ENCODE data around the gene KCTD4. TPM values are rescaled to one million over a fixed set of nuclear protein-coding genes. Genes with fewer than 3 reads are reported as not detected.

KCTD4 gene
- total and polyA plus RNA-seq, 10 of the 15 experiments (the other 5 are each of a cell fraction or from before 2014, with no cell fraction given), result 0.09 TPM; not detected in 9

DNA sequence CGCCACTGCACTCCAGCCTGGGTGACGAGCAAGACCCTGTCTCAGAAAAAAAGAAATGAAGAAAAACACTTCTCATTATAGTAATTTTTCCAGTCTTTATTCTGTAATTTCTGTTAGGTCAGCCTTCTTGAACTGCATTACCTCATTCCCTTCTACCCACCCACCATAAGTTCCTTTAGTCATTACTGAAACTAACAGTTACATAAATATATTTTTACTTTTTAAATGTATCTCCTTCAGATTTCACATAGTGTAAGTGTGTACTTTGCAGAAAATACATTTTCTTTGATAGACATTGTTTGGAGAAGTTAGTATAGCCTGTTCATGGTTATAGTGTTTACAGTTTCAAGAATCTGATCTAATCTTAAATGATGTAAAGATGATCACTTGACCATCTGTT lies 31.7 kb upstream of the KCTD4 start:
- no peak overlapping the region for H3K4me2 ChIP-seq (ENCODE audit: control insufficient read depth, insufficient read depth)
- 96% methylated on average over 2 of the region's 2 CpGs for WGBS (ENCODE audit: insufficient coverage, insufficient replicate concordance, low lambda C conversion rate, missing lambda C conversion rate)
- no peaks in the 10 kb centered on the region for H3K9me3 ChIP-seq (replicated peaks; ENCODE audit: control insufficient read depth, insufficient read depth, low read length)
- ChIA-PET POLR2A (interaction anchor here (0.8 to 1.1 kb wide), 2 partner anchors 9 to 28 kb away, joined by 3 read pairs; no protein-coding TSS in a partner anchor), CTCF (interaction anchor here (0.8 to 2.6 kb wide), 2 partner anchors 14 to 47 kb away, joined by 3 to 12 read pairs; no protein-coding TSS in a partner anchor), RAD21 (ENCODE audit: unreplicated experiment) (interaction anchor here (0.9 kb wide), 1 partner anchor 16 kb away, joined by 3 read pairs; no protein-coding TSS in a partner anchor), SMC1A (ENCODE audit: uncharacterized antibody, unreplicated experiment) (interaction anchor here (1.1 to 2.8 kb wide), 2 partner anchors 8 to 13 kb away, joined by 3 to 9 read pairs; no protein-coding TSS in a partner anchor)
- no peak overlapping the region for H3K27ac ChIP-seq (ENCODE audit: control insufficient read depth, insufficient read depth)
- in situ Hi-C loops (cut with MboI) (no loop called here), intact Hi-C loops (cut with micrococcal nuclease; ENCODE audit: unreplicated experiment) (no loop called here)
- BruUV-seq (replicated peaks), result no TSS peak
- ATAC-seq, result no peak
- no peak for DNase-seq (ENCODE audit: low read depth, low spot score)
- FAIRE-seq, result no peak
- no peaks in the 10 kb centered on the region for H4K20me1 ChIP-seq (ENCODE audit: control insufficient read depth, insufficient read depth)
- no peaks in the 10 kb centered on the region for H3K79me2 ChIP-seq (ENCODE audit: control insufficient read depth, insufficient read depth, low read length)
- no peak overlapping the region for H3K9ac ChIP-seq (ENCODE audit: control insufficient read depth, insufficient read depth, low read length)
- no peak overlapping the region for H2AFZ ChIP-seq (ENCODE audit: control insufficient read depth, low read depth, low read length)
- H3K4me3 ChIP-seq, result no peak overlapping the region
- H3K27me3 ChIP-seq (replicated peaks in 1 of 2; ENCODE audit: control insufficient read depth in 2 of 2, insufficient read depth in 2 of 2, low read length in 1 of 2), result no peaks in the 10 kb centered on the region
- H3K4me1 ChIP-seq (ENCODE audit: control insufficient read depth, insufficient read depth, low read length), result 0 out of 2 replicates have a peak, but pooled peaks cover 3% of the 10 kb centered on the region
- TF ChIP-seq EZH2 (IDR thresholded peaks at IDR 0.05; ENCODE audit: borderline replicate concordance, control insufficient read depth, low read depth, low read length) (no peak), HCFC1 (IDR thresholded peaks at IDR 0.05; ENCODE audit: low read length) (no peak), RBBP5 (conservative IDR thresholded peaks at IDR 0.05) (no peak), ATF7 (IDR thresholded peaks at IDR 0.05; ENCODE audit: low read depth) (no peak), STAT1 (conservative IDR thresholded peaks at IDR 0.05) (no peak), POLR2A (IDR thresholded peaks at IDR 0.05; ENCODE audit: low read depth, low read length) (no peak), RUNX3 (IDR thresholded peaks at IDR 0.05; ENCODE audit: low read length) (no peak), POLR2AphosphoS5 (IDR thresholded peaks at IDR 0.05; ENCODE audit: low read length) (no peak), NFYA (IDR thresholded peaks at IDR 0.05; ENCODE audit: borderline replicate concordance, low read depth, low read length) (no peak), SPI1 (IDR thresholded peaks at IDR 0.05; ENCODE audit: borderline replicate concordance, insufficient read depth, low read depth, low read length) (no peak), CHD2 (IDR thresholded peaks at IDR 0.05; ENCODE audit: borderline replicate concordance, low read depth, low read length) (no peak), WRNIP1 (IDR thresholded peaks at IDR 0.05; ENCODE audit: borderline replicate concordance, low read depth, low read length) (no peak), EGR1 (IDR thresholded peaks at IDR 0.05; ENCODE audit: borderline replicate concordance in 1 of 2, low read depth in 2 of 2, low read length in 2 of 2) (no peak), TBL1XR1 (IDR thresholded peaks at IDR 0.05; ENCODE audit: low read depth, low read length) (no peak), FOS (IDR thresholded peaks at IDR 0.05; ENCODE audit: borderline replicate concordance, extremely low read depth, insufficient read length) (no peak), SMC3 (IDR thresholded peaks at IDR 0.05; ENCODE audit: borderline replicate concordance, low read length) (no peak)
- TF ChIP-seq, protein P1, sequence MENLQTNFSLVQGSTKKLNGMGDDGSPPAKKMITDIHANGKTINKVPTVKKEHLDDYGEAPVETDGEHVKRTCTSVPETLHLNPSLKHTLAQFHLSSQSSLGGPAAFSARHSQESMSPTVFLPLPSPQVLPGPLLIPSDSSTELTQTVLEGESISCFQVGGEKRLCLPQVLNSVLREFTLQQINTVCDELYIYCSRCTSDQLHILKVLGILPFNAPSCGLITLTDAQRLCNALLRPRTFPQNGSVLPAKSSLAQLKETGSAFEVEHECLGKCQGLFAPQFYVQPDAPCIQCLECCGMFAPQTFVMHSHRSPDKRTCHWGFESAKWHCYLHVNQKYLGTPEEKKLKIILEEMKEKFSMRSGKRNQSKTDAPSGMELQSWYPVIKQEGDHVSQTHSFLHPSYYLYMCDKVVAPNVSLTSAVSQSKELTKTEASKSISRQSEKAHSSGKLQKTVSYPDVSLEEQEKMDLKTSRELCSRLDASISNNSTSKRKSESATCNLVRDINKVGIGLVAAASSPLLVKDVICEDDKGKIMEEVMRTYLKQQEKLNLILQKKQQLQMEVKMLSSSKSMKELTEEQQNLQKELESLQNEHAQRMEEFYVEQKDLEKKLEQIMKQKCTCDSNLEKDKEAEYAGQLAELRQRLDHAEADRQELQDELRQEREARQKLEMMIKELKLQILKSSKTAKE (IDR thresholded peaks at IDR 0.05; ENCODE audit: low read depth, poor library complexity, severe bottlenecking), result no peak
- TF ChIP-seq, protein P2, sequence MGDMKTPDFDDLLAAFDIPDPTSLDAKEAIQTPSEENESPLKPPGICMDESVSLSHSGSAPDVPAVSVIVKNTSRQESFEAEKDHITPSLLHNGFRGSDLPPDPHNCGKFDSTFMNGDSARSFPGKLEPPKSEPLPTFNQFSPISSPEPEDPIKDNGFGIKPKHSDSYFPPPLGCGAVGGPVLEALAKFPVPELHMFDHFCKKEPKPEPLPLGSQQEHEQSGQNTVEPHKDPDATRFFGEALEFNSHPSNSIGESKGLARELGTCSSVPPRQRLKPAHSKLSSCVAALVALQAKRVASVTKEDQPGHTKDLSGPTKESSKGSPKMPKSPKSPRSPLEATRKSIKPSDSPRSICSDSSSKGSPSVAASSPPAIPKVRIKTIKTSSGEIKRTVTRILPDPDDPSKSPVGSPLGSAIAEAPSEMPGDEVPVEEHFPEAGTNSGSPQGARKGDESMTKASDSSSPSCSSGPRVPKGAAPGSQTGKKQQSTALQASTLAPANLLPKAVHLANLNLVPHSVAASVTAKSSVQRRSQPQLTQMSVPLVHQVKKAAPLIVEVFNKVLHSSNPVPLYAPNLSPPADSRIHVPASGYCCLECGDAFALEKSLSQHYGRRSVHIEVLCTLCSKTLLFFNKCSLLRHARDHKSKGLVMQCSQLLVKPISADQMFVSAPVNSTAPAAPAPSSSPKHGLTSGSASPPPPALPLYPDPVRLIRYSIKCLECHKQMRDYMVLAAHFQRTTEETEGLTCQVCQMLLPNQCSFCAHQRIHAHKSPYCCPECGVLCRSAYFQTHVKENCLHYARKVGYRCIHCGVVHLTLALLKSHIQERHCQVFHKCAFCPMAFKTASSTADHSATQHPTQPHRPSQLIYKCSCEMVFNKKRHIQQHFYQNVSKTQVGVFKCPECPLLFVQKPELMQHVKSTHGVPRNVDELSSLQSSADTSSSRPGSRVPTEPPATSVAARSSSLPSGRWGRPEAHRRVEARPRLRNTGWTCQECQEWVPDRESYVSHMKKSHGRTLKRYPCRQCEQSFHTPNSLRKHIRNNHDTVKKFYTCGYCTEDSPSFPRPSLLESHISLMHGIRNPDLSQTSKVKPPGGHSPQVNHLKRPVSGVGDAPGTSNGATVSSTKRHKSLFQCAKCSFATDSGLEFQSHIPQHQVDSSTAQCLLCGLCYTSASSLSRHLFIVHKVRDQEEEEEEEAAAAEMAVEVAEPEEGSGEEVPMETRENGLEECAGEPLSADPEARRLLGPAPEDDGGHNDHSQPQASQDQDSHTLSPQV (IDR thresholded peaks at IDR 0.05), result no peak
- no peaks in the 10 kb centered on the region; a peak in 1 of 4 replicates for H3K36me3 ChIP-seq (ENCODE audit: control insufficient read depth in 2 of 2, insufficient read depth in 2 of 2, low read length in 1 of 2)

All from GM12878 (cell line).